ENCODE results near the gene ANK3.

The ANK3 gene

GRCh38 chr10:60123172-60123571 is 266.5 kb downstream of the ANK3 start:
- peaks cover 0 to 16% (median 2%) of the 10 kb centered on the region in 4 donors for H3K4me1 ChIP-seq
- no peaks in the 10 kb centered on the region for H3K27me3 ChIP-seq
- DNase-seq, result no peak
- intact Hi-C loops (cut with DNase I; ENCODE audit: low total_unique reads), result no loop called here
- no peak for TF ChIP-seq CTCF (IDR thresholded peaks at IDR 0.05)
- no peaks in the 10 kb centered on the region for H3K36me3 ChIP-seq
- peak overlapping the region; percentile 1 to 44 for H3K27ac ChIP-seq
- no peak overlapping the region for H3K4me3 ChIP-seq
- no peaks in the 10 kb centered on the region for H3K9me3 ChIP-seq

- Histone ChIP-seq H3K4me3 (no peak overlapping the region), H3K9me3 (no peaks in the 10 kb centered on the region), H3K27me3 (no peaks in the 10 kb centered on the region), H3K36me3 (no peaks in the 10 kb centered on the region), H3K27ac (no peak overlapping the region), H3K4me1 (peaks cover 0 to 16% (median 2%) of the 10 kb centered on the region in 4 donors)
- no peak for DNase-seq
- intact Hi-C loops (cut with DNase I; ENCODE audit: low total_unique reads), result no loop called here
- no peak for TF ChIP-seq CTCF (IDR thresholded peaks at IDR 0.05)
Measured at GRCh38 chr10:60122190-60122589, 267.5 kb downstream of the ANK3 start.

GRCh38 chr10:60114765-60115586 is 274.7 kb downstream of the ANK3 start:
- no peaks in the 10 kb centered on the region for H3K9me3 ChIP-seq
- H3K27ac ChIP-seq, result no peak overlapping the region
- TF ChIP-seq CTCF (IDR thresholded peaks at IDR 0.05), result peak; percentile 59 to 63
- no peaks in the 10 kb centered on the region for H3K36me3 ChIP-seq
- H3K4me1 ChIP-seq, result peaks cover 0 to 12% (median 0%) of the 10 kb centered on the region in 4 donors
- no peaks in the 10 kb centered on the region for H3K27me3 ChIP-seq
- intact Hi-C loops (cut with DNase I; ENCODE audit: low total_unique reads), result loop anchor here (5.0 kb wide), 1 partner anchor 92 kb away; no protein-coding TSS in a partner anchor
- H3K4me3 ChIP-seq, result no peak overlapping the region
- no peak for DNase-seq

GRCh38 chr10:60110739-60111138 is 278.9 kb downstream of the ANK3 start:
- Histone ChIP-seq H3K9me3 (no peaks in the 10 kb centered on the region), H3K27me3 (no peaks in the 10 kb centered on the region), H3K4me3 (no peak overlapping the region), H3K27ac (no peak overlapping the region), H3K36me3 (no peaks in the 10 kb centered on the region), H3K4me1 (peaks cover 0 to 18% (median 2%) of the 10 kb centered on the region in 4 donors)
- no peak for TF ChIP-seq CTCF (IDR thresholded peaks at IDR 0.05)
- intact Hi-C loops (cut with DNase I; ENCODE audit: low total_unique reads), result no loop called here
- DNase-seq, result no peak

GRCh38 chr10:60107308-60107976 is 282.2 kb downstream of the ANK3 start:
- intact Hi-C loops (cut with DNase I; ENCODE audit: low total_unique reads), result no loop called here
- no peak for TF ChIP-seq CTCF (IDR thresholded peaks at IDR 0.05)

More at GRCh38 chr10:60107308-60107976, 282.2 kb downstream of the ANK3 start:
- no peak overlapping the region for H3K4me3 ChIP-seq
- no peaks in the 10 kb centered on the region for H3K27me3 ChIP-seq
- H3K36me3 ChIP-seq, result no peaks in the 10 kb centered on the region
- no peaks in the 10 kb centered on the region for H3K9me3 ChIP-seq
- H3K27ac ChIP-seq, result no peak overlapping the region
- peaks cover 0 to 22% (median 12%) of the 10 kb centered on the region in 4 donors for H3K4me1 ChIP-seq
- DNase-seq, result no peak
